Type B pancreatic cell (in vitro differentiated cells): ENCODE data around the gene LIMK2. TPM values are rescaled to one million over a fixed set of nuclear protein-coding genes. Genes with fewer than 3 reads are reported as not detected.
A peak's percentile ranks its signal among the peaks of the same experiment; 100 is the strongest.

Source experiments
- DNase-seq: peaks from one replicate; pipeline ENCODE4 v3.0.0; 2021; ENCODE audit warnings: mixed read lengths; ENCODE audit not compliant: unreplicated experiment; ENCODE audit errors: extremely low spot score
- H3K27ac Mint-ChIP-seq: 2 replicates; pipeline ENCODE4 v1.8.0; 2021; ENCODE audit warnings: mild to moderate bottlenecking, mixed read lengths
- H3K27me3 Mint-ChIP-seq: 2 replicates; pipeline ENCODE4 v1.8.0; 2021; ENCODE audit warnings: mixed read lengths
- H3K36me3 Mint-ChIP-seq: 2 replicates; pipeline ENCODE4 v1.8.0; 2021; ENCODE audit warnings: mixed read lengths
- H3K4me1 Mint-ChIP-seq: one replicate; pipeline ENCODE4 v1.8.0; 2021; ENCODE audit warnings: mixed read lengths; ENCODE audit not compliant: unreplicated experiment
- H3K4me3 Mint-ChIP-seq: 2 replicates; pipeline ENCODE4 v1.8.0; 2021; ENCODE audit warnings: mild to moderate bottlenecking, mixed read lengths
- H3K9me3 Mint-ChIP-seq: 2 replicates; pipeline ENCODE4 v1.8.0; 2021; ENCODE audit warnings: mixed read lengths
- CTCF ChIP-seq: fragments of 200-600 bp; sonication (generic); conservative IDR thresholded peaks from 2 replicates; pipeline ENCODE4 v1.5.0; 2021; ENCODE audit warnings: antibody characterized with exemption, mild to moderate bottlenecking
- total RNA-seq: library from RNA; stranded (reverse); gene quantifications from 2 replicates; pipeline ENCODE4 v1.2.1, GENCODE V29; 2021; ENCODE audit warnings: low replicate concordance

The LIMK2 gene
- total RNA-seq, 1 donor from 2014 or later = 46.6 TPM

DNA sequence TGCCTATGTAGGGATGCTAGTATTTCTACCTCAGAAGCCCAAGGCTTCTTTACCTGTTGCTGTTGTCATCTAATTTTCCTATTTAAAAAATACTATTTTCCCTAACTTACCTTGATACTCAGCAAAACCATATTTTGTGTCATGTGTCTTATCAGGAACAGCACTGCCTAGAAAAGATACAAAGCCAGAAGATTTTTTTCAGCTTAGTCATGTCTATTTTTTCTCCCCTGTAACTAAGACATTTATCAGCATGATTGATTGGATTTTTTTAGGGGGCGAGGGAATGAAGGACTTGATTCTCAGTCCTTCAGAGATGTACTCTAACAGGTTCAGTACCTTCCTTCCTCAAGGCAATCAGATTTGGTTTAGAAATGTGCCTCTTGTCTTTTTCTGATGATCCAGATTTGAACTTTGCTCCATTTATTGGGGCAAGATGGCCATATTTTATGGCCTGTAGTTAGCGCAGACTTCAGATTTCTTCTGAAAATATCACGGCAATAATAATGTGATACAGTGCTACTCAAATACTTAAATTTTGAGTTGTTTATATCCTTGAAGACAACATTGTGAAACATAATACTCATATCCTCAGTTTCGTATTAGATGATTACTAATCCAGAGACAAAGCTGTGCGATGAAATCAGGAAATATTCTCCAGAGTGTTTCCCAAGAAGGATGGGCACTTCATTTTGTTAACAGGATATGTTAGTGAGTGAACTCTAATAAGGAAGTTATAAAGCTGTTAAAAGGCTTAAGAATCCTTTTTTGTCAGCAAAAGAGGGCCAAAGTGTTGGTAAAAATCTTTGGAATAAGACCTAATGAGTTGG is 83.9 kb downstream of the LIMK2 start:
- Mint-ChIP-seq H3K27me3 (no peaks in the 10 kb centered on the region), H3K27ac (peak overlapping the region; percentile 95), H3K9me3 (no peaks in the 10 kb centered on the region), H3K36me3 (no peaks in the 10 kb centered on the region), H3K4me3 (peak overlapping the region; percentile 37), H3K4me1 (peaks cover 38% of the 10 kb centered on the region)
- no peak for TF ChIP-seq CTCF
- no peak for DNase-seq

GRCh38 chr22:31300896-31301295 is 88.8 kb downstream of the LIMK2 start:
- H3K4me3 Mint-ChIP-seq = no peak overlapping the region
- no peak for TF ChIP-seq CTCF
- DNase-seq = no peak
- H3K27me3 Mint-ChIP-seq = no peaks in the 10 kb centered on the region
- H3K9me3 Mint-ChIP-seq = no peaks in the 10 kb centered on the region
- H3K27ac Mint-ChIP-seq = no peak overlapping the region
- peaks cover 10% of the 10 kb centered on the region for H3K4me1 Mint-ChIP-seq
- no peaks in the 10 kb centered on the region for H3K36me3 Mint-ChIP-seq

GRCh38 chr22:31302006-31302405 is 89.9 kb downstream of the LIMK2 start:
- Mint-ChIP-seq H3K27me3 (no peaks in the 10 kb centered on the region), H3K36me3 (no peaks in the 10 kb centered on the region), H3K27ac (no peak overlapping the region), H3K9me3 (no peaks in the 10 kb centered on the region), H3K4me3 (no peak overlapping the region), H3K4me1 (peaks cover 1% of the 10 kb centered on the region)
- TF ChIP-seq CTCF = no peak
- no peak for DNase-seq

- DNase-seq = no peak
- Mint-ChIP-seq H3K4me3 (no peak overlapping the region), H3K27me3 (no peaks in the 10 kb centered on the region), H3K36me3 (no peaks in the 10 kb centered on the region), H3K4me1 (no peaks in the 10 kb centered on the region), H3K9me3 (no peaks in the 10 kb centered on the region), H3K27ac (no peak overlapping the region)
- TF ChIP-seq CTCF = no peak
These were observed 90.4 kb downstream of the LIMK2 start for GRCh38 chr22:31302537-31302936.

DNA sequence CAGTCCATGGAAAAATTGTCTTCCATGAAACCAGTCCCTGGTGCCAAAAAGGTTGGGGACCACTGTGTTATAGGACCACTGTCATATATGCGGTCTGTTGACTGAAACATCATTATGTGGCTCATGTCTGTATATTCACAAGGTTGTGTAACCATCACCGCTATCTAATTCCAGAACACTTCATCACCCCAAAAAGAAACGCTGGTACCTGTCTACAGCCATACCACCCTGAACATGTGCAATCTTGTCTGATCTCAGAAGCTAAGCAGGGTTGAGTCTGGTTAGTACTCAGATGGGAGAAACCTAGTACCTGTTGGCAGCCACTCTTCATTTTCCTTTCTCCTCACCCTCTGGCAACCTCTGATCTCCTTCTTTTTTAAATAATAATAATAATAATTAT is 93.1 kb downstream of the LIMK2 start:
- Mint-ChIP-seq H3K4me1 (no peaks in the 10 kb centered on the region), H3K27me3 (no peaks in the 10 kb centered on the region), H3K4me3 (no peak overlapping the region), H3K27ac (no peak overlapping the region), H3K36me3 (no peaks in the 10 kb centered on the region), H3K9me3 (no peaks in the 10 kb centered on the region)
- TF ChIP-seq CTCF = no peak
- no peak for DNase-seq
